Stimulated activated CD4-positive, alpha-beta T cell treated with anti-CD3 and anti-CD28 coated beads, Interleukin-4, amount 100 ng/mL, for 48 hours (primary cell): ENCODE data around the gene OBSCN.

Experiments
- DNase-seq, 2 donors: peaks; one replicate each; pipeline ENCODE4 v3.0.0-alpha.2; 2020; ENCODE audit warnings: low read depth in 2 of 2

OBSCN gene

GRCh38 chr1:228417061-228417460, 209.2 kb downstream of the OBSCN start:
- no peak for DNase-seq

GRCh38 chr1:228417483-228418203, 209.8 kb downstream of the OBSCN start:
- DNase-seq, result no peak

GRCh38 chr1:228420968-228421826, 213.4 kb downstream of the OBSCN start:
- no peak for DNase-seq

- DNase-seq, result no peak
Observed at GRCh38 chr1:228423404-228424053, 215.7 kb downstream of the OBSCN start.

- DNase-seq, result no peak
Observed at GRCh38 chr1:228424685-228425660, 217.1 kb downstream of the OBSCN start.

- DNase-seq, result no peak
Observed at GRCh38 chr1:228426518-228427175, 218.8 kb downstream of the OBSCN start.

GRCh38 chr1:228428412-228428811, 220.6 kb downstream of the OBSCN start:
- DNase-seq, result no peak
